Neutrophil (primary cell): ENCODE data around the gene ZNF672.
"Not testable (repeated sequence)": the region's sequence is repeated elsewhere in the genome, so short reads cannot be mapped to it uniquely, and the experiment has no call there.

ENCODE experiments used
- H3K27ac ChIP-seq: fragments of 200-600 bp; sonication (generic); 2 replicates; pipeline ENCODE4 v1.5.1; 2016; ENCODE audit warnings: mild to moderate bottlenecking, moderate library complexity
- H3K27me3 ChIP-seq: fragments of 200-600 bp; sonication (generic); 2 replicates; pipeline ENCODE4 v1.6.0; 2016; ENCODE audit warnings: mild to moderate bottlenecking
- H3K36me3 ChIP-seq: fragments of 200-600 bp; sonication (generic); 2 replicates; pipeline ENCODE4 v1.5.1; 2017
- H3K4me1 ChIP-seq, 2 experiments: fragments of 200-600 bp in 1 of 2; sonication (generic) in 1 of 2; 1 replicate in 1 of 2; 2 replicates in 1 of 2; pipeline versions ENCODE4 v1.5.1 to v1.6.1; 2013 to 2016; ENCODE audit warnings: low read depth in 1 of 2, low read length in 1 of 2, mild to moderate bottlenecking in 1 of 2, moderate library complexity in 1 of 2; ENCODE audit not compliant: control insufficient read depth in 1 of 2, insufficient read depth in 1 of 2
- H3K4me3 ChIP-seq, 2 experiments: fragments of 200-600 bp in 1 of 2; sonication (generic) in 1 of 2; 1 replicate in 1 of 2; 2 replicates in 1 of 2; pipeline ENCODE4 v1.5.1; 2013 to 2016; ENCODE audit warnings: low read depth in 1 of 2, low read length in 1 of 2, mild to moderate bottlenecking in 1 of 2, moderate library complexity in 1 of 2
- H3K9me3 ChIP-seq: fragments of 200-600 bp; sonication (generic); 2 replicates; pipeline ENCODE4 v1.5.1; 2016
- CTCF ChIP-seq: fragments of 200-600 bp; sonication (generic); IDR thresholded peaks from 2 replicates; pipeline ENCODE4 v1.5.1; 2016; ENCODE audit warnings: antibody characterized with exemption

The ZNF672 gene

GRCh38 chr1:248873993-248874533 is 36.0 kb downstream of the ZNF672 start:
- no peaks in the 10 kb centered on the region for H3K9me3 ChIP-seq
- peaks cover 9 to 17% of the 10 kb centered on the region in 2 experiments for H3K4me1 ChIP-seq
- H3K4me3 ChIP-seq = peak overlapping the region; percentile 73 to 74
- no peak for TF ChIP-seq CTCF
- H3K27me3 ChIP-seq = no peaks in the 10 kb centered on the region
- peak overlapping the region; percentile 80 for H3K27ac ChIP-seq
- no peaks in the 10 kb centered on the region for H3K36me3 ChIP-seq

- Histone ChIP-seq H3K9me3 (no peaks in the 10 kb centered on the region), H3K36me3 (no peaks in the 10 kb centered on the region), H3K4me1 (no peaks in the 10 kb centered on the region), H3K4me3 (no peak overlapping the region), H3K27ac (no peak overlapping the region), H3K27me3 (no peaks in the 10 kb centered on the region)
- TF ChIP-seq CTCF = no peak
These were observed 43.2 kb downstream of the ZNF672 start for GRCh38 chr1:248881261-248881660.

- H3K27ac ChIP-seq, H3K4me1 ChIP-seq, H3K36me3 ChIP-seq, H3K27me3 ChIP-seq, H3K9me3 ChIP-seq, H3K4me3 ChIP-seq: not testable (repeated sequence)
These were observed 44.4 kb downstream of the ZNF672 start for GRCh38 chr1:248882427-248882826.

GRCh38 chr1:248884632-248885295 is 46.7 kb downstream of the ZNF672 start:
- Histone ChIP-seq H3K36me3 (no peaks in the 10 kb centered on the region), H3K27ac (no peak overlapping the region), H3K27me3 (no peaks in the 10 kb centered on the region), H3K9me3 (no peaks in the 10 kb centered on the region), H3K4me3 (no peak overlapping the region), H3K4me1 (no peaks in the 10 kb centered on the region)
- no peak for TF ChIP-seq CTCF

- no peaks in the 10 kb centered on the region for H3K4me1 ChIP-seq
- H3K4me3 ChIP-seq = no peak overlapping the region
- no peaks in the 10 kb centered on the region for H3K9me3 ChIP-seq
- H3K27ac ChIP-seq = no peak overlapping the region
- TF ChIP-seq CTCF = no peak
- H3K36me3 ChIP-seq = no peaks in the 10 kb centered on the region
- H3K27me3 ChIP-seq = no peaks in the 10 kb centered on the region
These were observed 47.6 kb downstream of the ZNF672 start for GRCh38 chr1:248885646-248886045.

GRCh38 chr1:248886237-248886895 is 48.3 kb downstream of the ZNF672 start:
- no peak overlapping the region for H3K27ac ChIP-seq
- H3K4me3 ChIP-seq = no peak overlapping the region
- H3K4me1 ChIP-seq = no peaks in the 10 kb centered on the region
- TF ChIP-seq CTCF = no peak
- no peaks in the 10 kb centered on the region for H3K36me3 ChIP-seq
- H3K9me3 ChIP-seq = no peaks in the 10 kb centered on the region
- no peaks in the 10 kb centered on the region for H3K27me3 ChIP-seq

GRCh38 chr1:248889914-248890243 is 51.9 kb downstream of the ZNF672 start:
- not testable (repeated sequence) for H3K27ac ChIP-seq, H3K4me3 ChIP-seq, H3K27me3 ChIP-seq, H3K4me1 ChIP-seq, H3K36me3 ChIP-seq, H3K9me3 ChIP-seq
